ENCODE data around the gene SLC25A21. TPM values are rescaled to one million over a fixed set of nuclear protein-coding genes. Genes with fewer than 3 reads are reported as not detected.
"Not testable (repeated sequence)": the region's sequence is repeated elsewhere in the genome, so short reads cannot be mapped to it uniquely, and the experiment has no call there.

The SLC25A21 gene
- 0.78 TPM for total RNA-seq

- DNase-seq, result peak; percentile 82
Measured at GRCh38 chr14:37172024-37172869, at the start of gene SLC25A21. SLC25A21 (minus strand) TSS chr14:37172606.

- no peak for DNase-seq
Measured at GRCh38 chr14:37221073-37221472, 48.7 kb upstream of the SLC25A21 start.

- no peak for DNase-seq
Measured at GRCh38 chr14:37215345-37215744, 42.9 kb upstream of the SLC25A21 start.

- DNase-seq, result no peak
Measured at GRCh38 chr14:37213016-37213415, 40.6 kb upstream of the SLC25A21 start.

GRCh38 chr14:37210448-37210847 is 38.0 kb upstream of the SLC25A21 start:
- DNase-seq, result no peak

- DNase-seq, result not testable (repeated sequence)
Measured at GRCh38 chr14:37209617-37210016, 37.2 kb upstream of the SLC25A21 start.

GRCh38 chr14:37205623-37206605 is 33.5 kb upstream of the SLC25A21 start:
- not testable (repeated sequence) for DNase-seq

- DNase-seq, result no peak
Measured at GRCh38 chr14:37203423-37203822, 31.0 kb upstream of the SLC25A21 start.

- no peak for DNase-seq
Measured at GRCh38 chr14:37202812-37203211, 30.4 kb upstream of the SLC25A21 start.

GRCh38 chr14:37202265-37202664 is 29.9 kb upstream of the SLC25A21 start:
- no peak for DNase-seq

GRCh38 chr14:37201724-37202123 is 29.3 kb upstream of the SLC25A21 start:
- no peak for DNase-seq

GRCh38 chr14:37198907-37199306 is 26.5 kb upstream of the SLC25A21 start:
- no peak for DNase-seq

GRCh38 chr14:37198273-37198598 is 25.8 kb upstream of the SLC25A21 start:
- no peak for DNase-seq

- DNase-seq, result peak; percentile 84
Measured at GRCh38 chr14:37197421-37198272, 25.2 kb upstream of the SLC25A21 start, which contains the start of gene MIPOL1. MIPOL1 (plus strand) TSS chr14:37197937; CDS start chr14:37247889, 49,952 bp downstream.

GRCh38 chr14:37196604-37197420 is 24.4 kb upstream of the SLC25A21 start:
- no peak for DNase-seq

- DNase-seq, result no peak
Measured at GRCh38 chr14:37195327-37195726, 22.9 kb upstream of the SLC25A21 start.

- no peak for DNase-seq
Measured at GRCh38 chr14:37194698-37195097, 22.3 kb upstream of the SLC25A21 start.

GRCh38 chr14:37189733-37190132 is 17.3 kb upstream of the SLC25A21 start:
- not testable (repeated sequence) for DNase-seq

GRCh38 chr14:37187840-37188577 is 15.6 kb upstream of the SLC25A21 start:
- DNase-seq, result not testable (repeated sequence)

GRCh38 chr14:37187294-37187693 is 14.9 kb upstream of the SLC25A21 start:
- no peak for DNase-seq
